GM23248 (cell line): ENCODE data around the gene PON2. TPM values are rescaled to one million over a fixed set of nuclear protein-coding genes. Genes with fewer than 3 reads are reported as not detected.

Source experiments
- DNase-seq: peaks from one replicate; pipeline ENCODE4 v3.0.0-alpha.2; 2015
- H2AFZ ChIP-seq: fragments of 200-600 bp; sonication (generic); 2 replicates; pipeline ENCODE4 v1.6.1; 2016; ENCODE audit warnings: antibody characterized with exemption
- H3F3A ChIP-seq: fragments of 200-600 bp; sonication (generic); 2 replicates; pipeline ENCODE4 v1.6.1; 2016; ENCODE audit warnings: mild to moderate bottlenecking, antibody characterized with exemption, mixed run types; ENCODE audit not compliant: insufficient read depth
- H3K27ac ChIP-seq: fragments of 200-600 bp; sonication (generic); 2 replicates; pipeline ENCODE4 v1.5.1; 2016; ENCODE audit warnings: mild to moderate bottlenecking
- H3K27me3 ChIP-seq: fragments of 200-600 bp; sonication (generic); replicated peaks from 2 replicates; pipeline ENCODE4 v1.6.1; 2016; ENCODE audit warnings: mild to moderate bottlenecking; ENCODE audit not compliant: insufficient read depth
- H3K36me3 ChIP-seq: fragments of 200-600 bp; sonication (generic); 2 replicates; pipeline ENCODE4 v1.6.1; 2016; ENCODE audit warnings: low read depth, mild to moderate bottlenecking
- H3K4me1 ChIP-seq: fragments of 200-600 bp; sonication (generic); 2 replicates; pipeline ENCODE4 v1.6.1; 2016; ENCODE audit warnings: mild to moderate bottlenecking; ENCODE audit not compliant: insufficient read depth
- H3K4me2 ChIP-seq: fragments of 200-600 bp; sonication (generic); one replicate; pipeline ENCODE4 v1.6.1; 2016; ENCODE audit warnings: mild to moderate bottlenecking; ENCODE audit not compliant: unreplicated experiment
- H3K4me3 ChIP-seq: fragments of 200-600 bp; sonication (generic); 2 replicates; pipeline ENCODE4 v1.5.1; 2016; ENCODE audit warnings: mild to moderate bottlenecking
- H3K79me2 ChIP-seq: fragments of 200-600 bp; sonication (generic); 2 replicates; pipeline ENCODE4 v1.6.1; 2016; ENCODE audit warnings: mild to moderate bottlenecking; ENCODE audit not compliant: insufficient read depth
- H3K9ac ChIP-seq: fragments of 200-600 bp; sonication (generic); 2 replicates; pipeline ENCODE4 v1.6.1; 2016; ENCODE audit warnings: mild to moderate bottlenecking
- H3K9me2 ChIP-seq: fragments of 200-600 bp; sonication (generic); 2 replicates; pipeline ENCODE4 v1.6.1; 2016; ENCODE audit warnings: mixed run types, mild to moderate bottlenecking, moderate library complexity; ENCODE audit not compliant: insufficient read depth
- H3K9me3 ChIP-seq: fragments of 200-600 bp; sonication (generic); one replicate; pipeline ENCODE4 v1.6.1; 2017; ENCODE audit warnings: low read depth
- H4K20me1 ChIP-seq: fragments of 200-600 bp; sonication (generic); 2 replicates; pipeline ENCODE4 v1.6.0; 2016; ENCODE audit not compliant: insufficient read depth
- EZH2 ChIP-seq: fragments of 200-600 bp; sonication (generic); IDR thresholded peaks from 2 replicates; pipeline ENCODE4 v1.6.1; 2018; ENCODE audit warnings: antibody characterized with exemption, mild to moderate bottlenecking; ENCODE audit not compliant: insufficient read depth, poor library complexity, severe bottlenecking
- EZH2phosphoT487 ChIP-seq: fragments of 200-600 bp; sonication (generic); IDR thresholded peaks from 2 replicates; pipeline ENCODE4 v1.6.1; 2018; ENCODE audit warnings: antibody characterized with exemption, moderate library complexity, mild to moderate bottlenecking, low read depth; ENCODE audit not compliant: insufficient read depth
- WGBS, 2 experiments: methylation state at CpG; one replicate each; pipeline ENCODE4 v1.1.6; 2015 to 2017; ENCODE audit warnings: low lambda C conversion rate in 2 of 2, low coverage in 1 of 2; ENCODE audit errors: missing lambda C conversion rate in 2 of 2; 5-methylcytosine and 5-hydroxymethylcytosine counted together
- in situ Hi-C: fragments of 300-500 bp; cut with MboI; formaldehyde crosslinking; loops from 2 replicates; pipeline ENCODE4 v1.15.0; 2020
- polyA plus RNA-seq: library from polyadenylated mRNA; unstranded; fragments of >200 nt; fragmentation: Nextera tagmentation; extraction: Ambion mirVana; gene quantifications from 2 replicates; pipeline ENCODE4 v1.2.1, GENCODE V29; 2016
- total RNA-seq: library from RNA; depleted of rRNA; stranded (reverse); fragments of >200 nt; shearing (Covaris generic); gene quantifications from 2 replicates; pipeline ENCODE4 v1.2.3, GENCODE V29; 2014

The PON2 gene
- total and polyA plus RNA-seq, 2 experiments from 2014 or later, result 65.6 to 99.7 TPM

DNA sequence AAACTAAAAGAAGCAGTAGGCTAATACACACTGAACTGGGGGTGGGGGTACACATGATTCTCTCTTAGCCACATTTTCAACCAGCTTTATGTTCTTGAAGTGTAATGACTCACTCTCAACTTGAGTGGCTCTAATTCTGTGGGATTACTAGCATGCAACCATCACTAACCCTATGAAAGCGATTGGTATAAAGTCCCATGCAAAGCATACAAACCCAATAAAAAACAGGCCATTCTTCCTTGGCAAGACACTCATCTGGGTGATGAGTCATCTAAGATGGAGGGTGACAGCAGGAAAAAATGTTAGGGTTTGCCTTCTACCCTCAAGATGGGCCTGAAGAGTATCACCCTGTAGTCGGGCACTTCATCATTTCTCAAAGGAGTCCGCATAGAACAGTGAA is 23.8 kb downstream of the PON2 start:
- in situ Hi-C loops, result no loop called here
- no peaks in the 10 kb centered on the region for H3K4me1 ChIP-seq
- no peak for TF ChIP-seq EZH2
- no peak for TF ChIP-seq EZH2phosphoT487
- no peak overlapping the region for H3K9ac ChIP-seq
- WGBS, 2 experiments, result 82 to 88% methylated on average over 3 of the region's 3 CpGs
- no peaks in the 10 kb centered on the region for H3K79me2 ChIP-seq
- no peaks in the 10 kb centered on the region for H3F3A ChIP-seq
- no peak for DNase-seq
- no peaks in the 10 kb centered on the region for H4K20me1 ChIP-seq
- no peaks in the 10 kb centered on the region for H3K27me3 ChIP-seq
- no peak overlapping the region for H3K4me2 ChIP-seq
- H3K4me3 ChIP-seq, result no peak overlapping the region
- no peak overlapping the region for H3K27ac ChIP-seq
- no peaks in the 10 kb centered on the region for H3K9me3 ChIP-seq
- H3K9me2 ChIP-seq, result no peaks in the 10 kb centered on the region
- peaks cover 36% of the 10 kb centered on the region for H3K36me3 ChIP-seq
- no peak overlapping the region for H2AFZ ChIP-seq

- no peaks in the 10 kb centered on the region for H4K20me1 ChIP-seq
- WGBS, 2 experiments, result 81 to 85% methylated on average over 2 of the region's 2 CpGs
- peaks cover 9% of the 10 kb centered on the region for H3K4me1 ChIP-seq
- TF ChIP-seq EZH2, result no peak
- no peak for TF ChIP-seq EZH2phosphoT487
- H2AFZ ChIP-seq, result no peak overlapping the region
- H3K36me3 ChIP-seq, result peaks cover 37% of the 10 kb centered on the region; the same call in 1 of the 2 replicates
- H3K4me3 ChIP-seq, result no peak overlapping the region
- H3K9ac ChIP-seq, result no peak overlapping the region
- no peaks in the 10 kb centered on the region for H3K79me2 ChIP-seq
- H3K9me2 ChIP-seq, result no peaks in the 10 kb centered on the region
- no peak for DNase-seq
- no peaks in the 10 kb centered on the region for H3K9me3 ChIP-seq
- no peak overlapping the region for H3K4me2 ChIP-seq
- in situ Hi-C loops, result no loop called here
- H3F3A ChIP-seq, result peaks cover 9% of the 10 kb centered on the region; the same call in 1 of the 2 replicates
- no peak overlapping the region for H3K27ac ChIP-seq
- no peaks in the 10 kb centered on the region for H3K27me3 ChIP-seq
Observed at GRCh38 chr7:95407751-95408150, 27.1 kb downstream of the PON2 start.

- H3K27me3 ChIP-seq, result no peaks in the 10 kb centered on the region
- no peak overlapping the region for H3K4me2 ChIP-seq
- no peak for DNase-seq
- no peaks in the 10 kb centered on the region for H3K9me2 ChIP-seq
- no peak overlapping the region for H3K27ac ChIP-seq
- H3K9ac ChIP-seq, result no peak overlapping the region
- in situ Hi-C loops, result no loop called here
- H3F3A ChIP-seq, result peaks cover 9% of the 10 kb centered on the region; the same call in 1 of the 2 replicates
- WGBS, 2 experiments, result 96 to 99% methylated on average over 6 of the region's 6 CpGs
- no peaks in the 10 kb centered on the region for H3K79me2 ChIP-seq
- peaks cover 25% of the 10 kb centered on the region; the same call in 1 of the 2 replicates for H3K36me3 ChIP-seq
- no peak overlapping the region for H2AFZ ChIP-seq
- H3K9me3 ChIP-seq, result no peaks in the 10 kb centered on the region
- peaks cover 9% of the 10 kb centered on the region for H3K4me1 ChIP-seq
- H3K4me3 ChIP-seq, result no peak overlapping the region
- no peaks in the 10 kb centered on the region for H4K20me1 ChIP-seq
- TF ChIP-seq EZH2 (no peak), EZH2phosphoT487 (no peak)
Observed at GRCh38 chr7:95405800-95406199, 29.0 kb downstream of the PON2 start.

DNA sequence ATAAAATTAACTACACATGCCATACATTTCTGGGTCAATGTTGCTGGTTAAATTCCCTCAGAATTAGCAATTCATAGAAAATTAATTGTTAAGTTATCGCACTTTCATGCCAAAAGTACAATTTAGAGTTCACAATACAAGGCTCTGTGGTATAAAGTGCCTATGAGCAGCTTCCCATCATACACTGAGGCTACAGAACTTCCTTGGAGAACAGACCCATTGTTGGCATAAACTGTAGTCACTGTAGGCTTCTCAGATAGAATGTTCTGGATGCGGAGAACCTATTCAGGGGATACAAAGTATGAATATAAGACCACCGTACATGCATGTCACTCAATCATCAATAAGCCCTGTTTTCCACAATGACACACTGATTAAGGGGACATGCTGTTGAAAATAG is 29.6 kb downstream of the PON2 start:
- 97 to 100% methylated on average over 3 of the region's 3 CpGs for WGBS, 2 experiments
- TF ChIP-seq EZH2phosphoT487 (no peak), EZH2 (no peak)
- no peaks in the 10 kb centered on the region for H4K20me1 ChIP-seq
- no peaks in the 10 kb centered on the region for H3K79me2 ChIP-seq
- H3K36me3 ChIP-seq, result peaks cover 20% of the 10 kb centered on the region; the same call in 1 of the 2 replicates
- peaks cover 9% of the 10 kb centered on the region; the same call in 1 of the 2 replicates for H3F3A ChIP-seq
- H3K9ac ChIP-seq, result no peak overlapping the region
- DNase-seq, result no peak
- no peak overlapping the region for H3K4me2 ChIP-seq
- H3K9me3 ChIP-seq, result no peaks in the 10 kb centered on the region
- in situ Hi-C loops, result no loop called here
- H3K27ac ChIP-seq, result no peak overlapping the region
- H3K4me1 ChIP-seq, result peaks cover 9% of the 10 kb centered on the region
- H2AFZ ChIP-seq, result no peak overlapping the region
- no peaks in the 10 kb centered on the region for H3K9me2 ChIP-seq
- H3K4me3 ChIP-seq, result no peak overlapping the region
- no peaks in the 10 kb centered on the region for H3K27me3 ChIP-seq
